GM20000 (cell line): Measurements from ENCODE around the gene PARP15.
"Not testable (repeated sequence)": the region's sequence is repeated elsewhere in the genome, so short reads cannot be mapped to it uniquely, and the experiment has no call there.

ENCODE experiments used
- DNase-seq: peaks from one replicate; pipeline ENCODE4 v3.0.0; 2012; ENCODE audit warnings: low spot score
- CTCF ChIP-seq: IDR thresholded peaks from 2 replicates; pipeline ENCODE4 v1.5.1; 2012; ENCODE audit warnings: mild to moderate bottlenecking, control low read depth; ENCODE audit errors: extremely low read depth, missing control alignments

Gene PARP15

GRCh38 chr3:122681284-122681973 lies 104.0 kb downstream of the PARP15 start:
- no peak for DNase-seq
- TF ChIP-seq CTCF, result no peak

- DNase-seq, result no peak
- no peak for TF ChIP-seq CTCF
These were observed 104.5 kb downstream of the PARP15 start for GRCh38 chr3:122681974-122682409.

GRCh38 chr3:122682778-122683411 lies 105.4 kb downstream of the PARP15 start:
- DNase-seq, result not testable (repeated sequence)

GRCh38 chr3:122687298-122687697 lies 109.8 kb downstream of the PARP15 start:
- no peak for TF ChIP-seq CTCF
- no peak for DNase-seq
